ACC112 (cell line): ENCODE results near the gene KCNF1.

Source experiments
- H2AFZ ChIP-seq: fragments of 200-600 bp; sonication (generic); one replicate; pipeline ENCODE4 v1.6.0; 2017; ENCODE audit warnings: antibody characterized with exemption, low read length; ENCODE audit not compliant: unreplicated experiment
- H3K27ac ChIP-seq: fragments of 200-600 bp; sonication (generic); 2 replicates; pipeline ENCODE4 v1.5.1; 2014; ENCODE audit warnings: low read depth, mild to moderate bottlenecking, antibody characterized with exemption, low read length, moderate library complexity
- H3K27me3 ChIP-seq: fragments of 200-600 bp; sonication (generic); 2 replicates; pipeline ENCODE4 v1.6.1; 2014; ENCODE audit warnings: mild to moderate bottlenecking, antibody characterized with exemption, low read length, moderate library complexity, mixed read lengths; ENCODE audit not compliant: insufficient read depth
- H3K36me3 ChIP-seq: fragments of 200-600 bp; sonication (generic); 2 replicates; pipeline ENCODE4 v1.6.1; 2016; ENCODE audit warnings: mild to moderate bottlenecking, antibody characterized with exemption, low read length, moderate library complexity, mixed read lengths; ENCODE audit not compliant: insufficient read depth
- H3K4me1 ChIP-seq: fragments of 200-600 bp; sonication (generic); one replicate; pipeline ENCODE4 v1.6.1; 2016; ENCODE audit warnings: low read length, mixed read lengths; ENCODE audit not compliant: insufficient read depth, unreplicated experiment, control insufficient read depth
- H3K4me3 ChIP-seq: fragments of 200-600 bp; sonication (generic); 2 replicates; pipeline ENCODE4 v1.5.1; 2014; ENCODE audit warnings: mild to moderate bottlenecking, low read depth, low read length
- H3K79me2 ChIP-seq: fragments of 200-600 bp; sonication (generic); one replicate; pipeline ENCODE4 v1.6.0; 2016; ENCODE audit warnings: low read length; ENCODE audit not compliant: control insufficient read depth, unreplicated experiment, insufficient read depth

Gene KCNF1

GRCh38 chr2:10960606-10961489 lies 49.1 kb downstream of the KCNF1 start:
- Histone ChIP-seq H3K27me3 (peaks cover 57% of the 10 kb centered on the region), H3K4me3 (no peak overlapping the region), H2AFZ (no peak overlapping the region), H3K79me2 (no peaks in the 10 kb centered on the region), H3K27ac (no peak overlapping the region), H3K36me3 (no peaks in the 10 kb centered on the region), H3K4me1 (peaks cover 13% of the 10 kb centered on the region)

DNA sequence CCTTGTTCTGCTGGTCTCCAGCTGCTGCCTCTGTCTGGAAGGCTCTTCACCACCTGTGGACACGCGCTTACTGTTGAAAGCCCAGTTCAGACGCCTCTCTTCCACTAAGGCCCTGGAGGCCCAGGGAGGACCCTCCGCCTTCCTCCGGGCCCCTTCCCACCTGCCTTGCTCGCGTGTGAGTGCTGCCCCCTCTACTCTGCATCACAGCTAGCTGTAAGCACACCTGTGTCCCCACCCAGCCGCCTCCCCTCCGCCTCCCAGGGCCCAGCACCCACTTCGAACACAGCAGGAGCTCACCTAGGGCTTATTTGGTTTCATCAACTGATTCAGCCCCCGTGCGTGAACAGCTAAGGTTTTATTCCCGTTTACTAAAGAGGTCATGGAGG lies 49.7 kb downstream of the KCNF1 start:
- H3K27ac ChIP-seq = no peak overlapping the region
- peaks cover 13% of the 10 kb centered on the region for H3K4me1 ChIP-seq
- H2AFZ ChIP-seq = no peak overlapping the region
- no peaks in the 10 kb centered on the region for H3K79me2 ChIP-seq
- H3K27me3 ChIP-seq = peaks cover 58% of the 10 kb centered on the region
- no peaks in the 10 kb centered on the region for H3K36me3 ChIP-seq
- no peak overlapping the region for H3K4me3 ChIP-seq

DNA sequence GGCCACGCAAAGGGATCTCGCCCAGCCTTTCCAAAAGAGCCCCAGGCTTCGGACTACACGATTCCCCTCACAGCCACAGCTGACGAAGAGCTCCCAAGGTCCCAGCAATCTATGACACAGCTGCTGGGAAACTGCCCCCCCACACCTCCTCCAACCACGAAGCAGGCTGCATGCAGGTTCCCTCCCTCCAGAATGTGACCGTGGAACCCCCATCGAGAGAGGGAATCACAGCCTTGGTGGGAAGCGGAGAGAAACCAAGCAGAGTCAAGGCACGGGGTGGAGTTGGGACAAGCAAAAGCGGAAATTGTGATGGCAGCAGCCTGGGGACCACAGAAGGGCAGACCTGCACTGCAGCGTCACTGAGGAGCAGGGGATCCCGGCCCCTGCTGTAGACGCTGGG lies 50.3 kb downstream of the KCNF1 start:
- Histone ChIP-seq H3K4me1 (peaks cover 13% of the 10 kb centered on the region), H3K4me3 (no peak overlapping the region), H3K27me3 (peaks cover 60% of the 10 kb centered on the region), H3K36me3 (no peaks in the 10 kb centered on the region), H2AFZ (no peak overlapping the region), H3K79me2 (no peaks in the 10 kb centered on the region), H3K27ac (no peak overlapping the region)

- H3K27me3 ChIP-seq = peaks cover 60% of the 10 kb centered on the region
- no peak overlapping the region for H3K27ac ChIP-seq
- H2AFZ ChIP-seq = no peak overlapping the region
- H3K4me3 ChIP-seq = no peak overlapping the region
- no peaks in the 10 kb centered on the region for H3K36me3 ChIP-seq
- H3K79me2 ChIP-seq = no peaks in the 10 kb centered on the region
- peaks cover 13% of the 10 kb centered on the region for H3K4me1 ChIP-seq
Observed at GRCh38 chr2:10963155-10963554, 51.4 kb downstream of the KCNF1 start.
